H1 (cell line): ENCODE data around the gene SHMT2. TPM values are rescaled to one million over a fixed set of nuclear protein-coding genes. Genes with fewer than 3 reads are reported as not detected.

Experiments
- ASH2L ChIP-seq: fragments of 200-600, 300-600 bp; sonication (generic); IDR thresholded peaks from one replicate; pipeline ENCODE4 v1.7.1; 2017; ENCODE audit warnings: low read length
- BACH1 ChIP-seq: IDR thresholded peaks from 2 replicates; pipeline ENCODE4 v1.6.1; 2012; ENCODE audit warnings: low read length, improper control_type of control experiment
- KDM4A ChIP-seq: IDR thresholded peaks from one replicate; pipeline ENCODE4 v1.7.1; 2012; ENCODE audit warnings: low read depth, mild to moderate bottlenecking, moderate library complexity, low read length, inconsistent platforms; ENCODE audit not compliant: severe bottlenecking
- NRF1 ChIP-seq: IDR thresholded peaks from 2 replicates; pipeline ENCODE4 v1.6.1; 2011; ENCODE audit warnings: mild to moderate bottlenecking, low read depth, low read length, improper control_type of control experiment
- RFX5 ChIP-seq: IDR thresholded peaks from 2 replicates; pipeline ENCODE4 v1.6.1; 2011; ENCODE audit warnings: low read depth, low read length, improper control_type of control experiment, borderline replicate concordance
- SP2 ChIP-seq: IDR thresholded peaks from 2 replicates; pipeline ENCODE4 v1.6.1; 2012; ENCODE audit warnings: mild to moderate bottlenecking, low read length, inconsistent platforms
- polyA plus RNA-seq, 7 experiments: library from polyadenylated mRNA; depleted of rRNA in 3 of 7; stranded (reverse) in 5 of 7; unstranded in 2 of 7; fragments of >200 nt in 5 of 7; fragments of 200-250 nt in 2 of 7; gene quantifications; 1 replicate in 5 of 7; 2 replicates in 1 of 7; 4 replicates in 1 of 7; pipeline versions ENCODE4 v1.2.1 to v1.2.3, GENCODE V29; 2011 to 2013; ENCODE audit warnings: missing spikeins in 2 of 7, mixed read lengths in 2 of 7
- total RNA-seq: library from RNA; stranded (reverse); fragmentation: NEBNext Ultra II Directional; extraction: Animal tissue kit (Norgen Biotek cat#: 25700); gene quantifications from 2 replicates; pipeline ENCODE4 v1.2.1, GENCODE V29; 2021

The SHMT2 gene
- total and polyA plus RNA-seq, 2 of the 8 experiments (the other 6 are each of a cell fraction or from before 2014, with no cell fraction given), result 274 to 520 TPM

DNA sequence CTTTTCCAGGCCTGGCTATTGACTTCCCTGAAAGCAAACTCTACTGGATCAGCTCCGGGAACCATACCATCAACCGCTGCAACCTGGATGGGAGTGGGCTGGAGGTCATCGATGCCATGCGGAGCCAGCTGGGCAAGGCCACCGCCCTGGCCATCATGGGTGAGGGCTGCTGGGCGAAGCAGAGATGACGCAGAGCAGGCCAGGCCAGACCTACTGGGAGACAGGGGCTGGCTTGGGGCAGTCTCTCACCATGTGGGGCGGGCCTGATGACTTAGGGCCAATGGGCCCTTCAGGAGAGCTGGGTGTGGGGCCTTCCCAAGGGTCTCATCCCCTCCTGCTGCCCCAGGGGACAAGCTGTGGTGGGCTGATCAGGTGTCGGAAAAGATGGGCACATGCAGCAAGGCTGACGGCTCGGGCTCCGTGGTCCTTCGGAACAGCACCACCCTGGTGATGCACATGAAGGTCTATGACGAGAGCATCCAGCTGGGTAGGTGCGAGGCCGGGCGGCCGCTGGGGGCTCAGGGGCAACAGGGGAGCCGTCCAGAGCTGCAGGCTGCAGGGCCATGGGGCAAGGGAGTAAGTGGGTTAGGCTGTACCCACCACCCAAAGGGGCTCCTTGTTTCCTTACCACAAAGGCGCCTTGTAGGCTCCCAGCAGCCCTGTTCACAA is 49.1 kb upstream of the SHMT2 start (continued):
- TF ChIP-seq KDM4A (no peak), ASH2L (no peak), BACH1 (no peak), SP2 (no peak), RFX5 (no peak), NRF1 (no peak)
- TF ChIP-seq, all 59 proteins: peak for 0
